Type B pancreatic cell (in vitro differentiated cells): ENCODE results near the gene MYZAP. TPM values are rescaled to one million over a fixed set of nuclear protein-coding genes. Genes with fewer than 3 reads are reported as not detected.
"Not testable (repeated sequence)": the region's sequence is repeated elsewhere in the genome, so short reads cannot be mapped to it uniquely, and the experiment has no call there.

Source experiments
- DNase-seq: peaks from one replicate; pipeline ENCODE4 v3.0.0; 2021; ENCODE audit warnings: mixed read lengths; ENCODE audit not compliant: unreplicated experiment; ENCODE audit errors: extremely low spot score
- H3K27ac Mint-ChIP-seq: 2 replicates; pipeline ENCODE4 v1.8.0; 2021; ENCODE audit warnings: mild to moderate bottlenecking, mixed read lengths
- H3K27me3 Mint-ChIP-seq: 2 replicates; pipeline ENCODE4 v1.8.0; 2021; ENCODE audit warnings: mixed read lengths
- H3K36me3 Mint-ChIP-seq: 2 replicates; pipeline ENCODE4 v1.8.0; 2021; ENCODE audit warnings: mixed read lengths
- H3K4me1 Mint-ChIP-seq: one replicate; pipeline ENCODE4 v1.8.0; 2021; ENCODE audit warnings: mixed read lengths; ENCODE audit not compliant: unreplicated experiment
- H3K4me3 Mint-ChIP-seq: 2 replicates; pipeline ENCODE4 v1.8.0; 2021; ENCODE audit warnings: mild to moderate bottlenecking, mixed read lengths
- H3K9me3 Mint-ChIP-seq: 2 replicates; pipeline ENCODE4 v1.8.0; 2021; ENCODE audit warnings: mixed read lengths
- total RNA-seq: library from RNA; stranded (reverse); gene quantifications from 2 replicates; pipeline ENCODE4 v1.2.1, GENCODE V29; 2021; ENCODE audit warnings: low replicate concordance
- TF ChIP-seq, protein P1 (sequence below): fragments of 200-600 bp; sonication (generic); conservative IDR thresholded peaks from 2 replicates; pipeline ENCODE4 v1.5.0; 2021; ENCODE audit warnings: antibody characterized with exemption, mild to moderate bottlenecking

The MYZAP gene
- total RNA-seq, 1 donor from 2014 or later = 5.7 TPM

DNA sequence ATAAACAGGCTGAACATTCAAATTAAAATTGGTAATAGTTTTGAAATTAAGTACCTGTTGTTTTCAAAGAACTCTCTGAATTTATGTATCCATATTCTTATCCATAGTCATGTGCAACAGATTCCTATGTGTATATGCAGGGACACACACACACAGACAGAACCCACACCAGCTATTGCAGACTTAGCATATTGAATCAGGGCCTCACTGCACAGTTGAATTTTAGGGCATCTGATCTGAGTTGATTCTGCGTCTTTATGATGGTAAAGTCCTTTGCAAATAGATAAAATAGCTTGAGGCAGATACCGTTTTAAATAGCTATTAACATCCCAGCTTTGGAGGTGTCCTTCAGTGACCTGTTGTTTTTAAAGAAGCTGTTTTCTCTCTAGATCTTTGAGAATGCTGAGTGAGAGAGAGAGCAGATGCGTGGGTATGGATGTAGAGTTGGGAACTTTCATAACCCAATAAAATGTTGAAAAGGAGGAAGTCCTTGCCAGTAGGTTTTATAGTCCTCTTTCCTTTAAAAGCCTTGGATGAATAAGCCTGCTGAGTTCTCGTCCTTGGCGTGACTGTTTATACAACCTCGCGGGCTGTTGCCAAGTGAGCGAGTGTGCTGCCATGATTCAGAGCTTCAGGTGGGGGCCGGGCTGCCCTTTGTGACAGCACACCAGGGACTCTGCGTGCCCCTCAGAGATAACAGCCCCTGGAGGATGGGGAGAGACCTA, 18.3 kb downstream of the MYZAP start:
- H3K4me3 Mint-ChIP-seq = no peak overlapping the region
- peak overlapping the region; percentile 81 for H3K27ac Mint-ChIP-seq
- no peak for DNase-seq
- H3K27me3 Mint-ChIP-seq = no peaks in the 10 kb centered on the region
- TF ChIP-seq, protein P1, sequence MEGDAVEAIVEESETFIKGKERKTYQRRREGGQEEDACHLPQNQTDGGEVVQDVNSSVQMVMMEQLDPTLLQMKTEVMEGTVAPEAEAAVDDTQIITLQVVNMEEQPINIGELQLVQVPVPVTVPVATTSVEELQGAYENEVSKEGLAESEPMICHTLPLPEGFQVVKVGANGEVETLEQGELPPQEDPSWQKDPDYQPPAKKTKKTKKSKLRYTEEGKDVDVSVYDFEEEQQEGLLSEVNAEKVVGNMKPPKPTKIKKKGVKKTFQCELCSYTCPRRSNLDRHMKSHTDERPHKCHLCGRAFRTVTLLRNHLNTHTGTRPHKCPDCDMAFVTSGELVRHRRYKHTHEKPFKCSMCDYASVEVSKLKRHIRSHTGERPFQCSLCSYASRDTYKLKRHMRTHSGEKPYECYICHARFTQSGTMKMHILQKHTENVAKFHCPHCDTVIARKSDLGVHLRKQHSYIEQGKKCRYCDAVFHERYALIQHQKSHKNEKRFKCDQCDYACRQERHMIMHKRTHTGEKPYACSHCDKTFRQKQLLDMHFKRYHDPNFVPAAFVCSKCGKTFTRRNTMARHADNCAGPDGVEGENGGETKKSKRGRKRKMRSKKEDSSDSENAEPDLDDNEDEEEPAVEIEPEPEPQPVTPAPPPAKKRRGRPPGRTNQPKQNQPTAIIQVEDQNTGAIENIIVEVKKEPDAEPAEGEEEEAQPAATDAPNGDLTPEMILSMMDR = no peak
- H3K9me3 Mint-ChIP-seq = no peaks in the 10 kb centered on the region
- peaks cover 3% of the 10 kb centered on the region for H3K36me3 Mint-ChIP-seq
- H3K4me1 Mint-ChIP-seq = peaks cover 27% of the 10 kb centered on the region

DNA sequence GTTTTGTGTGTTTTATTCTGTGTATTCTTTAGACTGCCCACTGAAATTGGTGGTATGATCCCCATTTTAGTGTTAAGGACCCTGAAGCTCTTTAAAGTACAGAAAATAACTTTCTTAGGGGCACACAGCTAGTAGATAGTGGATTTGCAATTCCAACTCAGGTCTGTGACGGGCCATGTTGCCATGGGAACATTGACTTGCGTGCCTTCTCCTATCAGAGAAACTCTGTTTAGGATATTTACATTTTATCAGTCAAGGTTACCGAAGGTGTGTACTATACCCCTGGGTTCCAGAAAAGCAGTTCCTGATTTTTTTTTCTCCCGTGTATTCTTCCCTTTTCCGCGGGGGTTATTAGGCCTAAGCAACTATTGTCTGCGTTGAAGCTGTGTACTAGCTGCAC, 19.4 kb downstream of the MYZAP start:
- peak overlapping the region; percentile 81 for H3K27ac Mint-ChIP-seq
- no peaks in the 10 kb centered on the region for H3K27me3 Mint-ChIP-seq
- H3K36me3 Mint-ChIP-seq = peaks cover 3% of the 10 kb centered on the region
- TF ChIP-seq, protein P1 = no peak
- H3K4me1 Mint-ChIP-seq = peaks cover 27% of the 10 kb centered on the region
- H3K4me3 Mint-ChIP-seq = peak overlapping the region; percentile 23
- DNase-seq = no peak
- no peaks in the 10 kb centered on the region for H3K9me3 Mint-ChIP-seq

DNA sequence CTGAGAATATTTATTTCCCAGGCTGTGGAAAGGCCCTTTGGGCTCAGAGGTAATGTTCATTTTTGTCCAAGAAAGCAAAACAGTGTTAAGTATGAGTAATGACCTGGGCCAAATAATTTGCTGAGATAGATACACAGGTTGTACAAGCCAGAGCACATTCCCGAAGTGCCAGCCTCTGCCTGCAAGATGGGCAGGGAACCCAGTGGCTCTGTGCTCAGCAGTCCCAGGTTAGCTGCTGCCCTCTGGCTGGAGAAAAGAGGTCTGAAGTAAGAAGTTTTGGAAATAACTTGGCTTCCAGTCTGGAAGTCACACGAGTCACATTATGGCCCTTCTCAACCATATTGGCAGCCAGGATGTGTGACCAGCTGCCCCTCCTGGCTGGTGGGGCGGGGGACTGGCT, 20.2 kb downstream of the MYZAP start:
- TF ChIP-seq, protein P1 = no peak
- DNase-seq = no peak
- H3K9me3 Mint-ChIP-seq = no peaks in the 10 kb centered on the region
- peaks cover 2% of the 10 kb centered on the region for H3K36me3 Mint-ChIP-seq
- H3K4me1 Mint-ChIP-seq = peaks cover 27% of the 10 kb centered on the region
- H3K27me3 Mint-ChIP-seq = no peaks in the 10 kb centered on the region
- peak overlapping the region; percentile 40 for H3K4me3 Mint-ChIP-seq
- peak overlapping the region; percentile 81 for H3K27ac Mint-ChIP-seq

DNA sequence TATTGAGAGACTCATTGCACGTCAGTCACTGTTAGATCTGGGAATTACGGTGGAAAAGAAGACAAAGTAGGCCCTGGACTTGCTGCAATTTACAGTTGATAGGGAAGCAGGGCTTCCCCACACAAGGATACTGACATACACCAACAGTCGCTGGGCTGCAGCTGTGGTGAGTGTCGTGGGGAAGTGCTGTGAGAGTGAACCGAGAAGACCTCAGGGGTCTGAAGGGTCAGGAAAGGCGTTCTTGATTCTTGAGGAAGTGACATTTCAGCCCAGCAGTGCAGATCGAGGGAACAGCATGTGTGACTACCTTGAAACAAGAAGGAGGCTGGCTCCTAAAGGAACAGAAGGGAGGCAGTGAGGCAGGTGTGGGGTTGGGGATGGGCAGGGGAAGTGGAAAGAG, 22.5 kb downstream of the MYZAP start:
- no peak for DNase-seq
- no peaks in the 10 kb centered on the region for H3K36me3 Mint-ChIP-seq
- peaks cover 27% of the 10 kb centered on the region for H3K4me1 Mint-ChIP-seq
- H3K9me3 Mint-ChIP-seq = no peaks in the 10 kb centered on the region
- no peak overlapping the region for H3K4me3 Mint-ChIP-seq
- H3K27me3 Mint-ChIP-seq = no peaks in the 10 kb centered on the region
- TF ChIP-seq, protein P1 = no peak
- H3K27ac Mint-ChIP-seq = peak overlapping the region; percentile 27

DNA sequence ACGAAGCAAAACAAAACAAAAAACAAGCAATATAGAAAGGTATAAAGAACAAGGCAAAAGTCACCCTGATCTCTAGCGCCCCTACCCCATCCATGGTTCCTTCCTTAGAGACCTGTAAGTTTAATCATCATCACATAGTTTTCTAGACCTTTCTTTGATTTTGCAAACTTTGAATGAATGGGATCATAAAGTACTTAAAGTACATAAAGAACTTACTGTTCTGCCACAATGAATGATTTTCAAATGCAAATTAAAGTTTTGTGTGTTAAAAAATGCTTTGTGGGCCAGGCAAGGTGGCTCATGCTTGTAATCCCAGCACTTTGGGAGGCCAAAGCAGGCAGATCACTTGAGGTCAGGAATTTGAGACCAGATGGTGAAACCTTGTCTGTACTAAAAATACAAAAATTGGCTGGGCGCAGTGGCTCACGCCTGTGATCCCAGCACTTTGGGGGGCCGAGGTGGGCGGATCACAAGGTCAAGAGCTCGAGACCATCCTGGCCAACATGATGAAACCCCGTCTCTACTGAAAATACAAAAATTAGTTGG, 24.3 kb downstream of the MYZAP start:
- DNase-seq, H3K4me3 Mint-ChIP-seq, H3K36me3 Mint-ChIP-seq, H3K27me3 Mint-ChIP-seq, H3K27ac Mint-ChIP-seq, H3K9me3 Mint-ChIP-seq: not testable (repeated sequence)
- peaks cover 15% of the 10 kb centered on the region for H3K4me1 Mint-ChIP-seq

DNA sequence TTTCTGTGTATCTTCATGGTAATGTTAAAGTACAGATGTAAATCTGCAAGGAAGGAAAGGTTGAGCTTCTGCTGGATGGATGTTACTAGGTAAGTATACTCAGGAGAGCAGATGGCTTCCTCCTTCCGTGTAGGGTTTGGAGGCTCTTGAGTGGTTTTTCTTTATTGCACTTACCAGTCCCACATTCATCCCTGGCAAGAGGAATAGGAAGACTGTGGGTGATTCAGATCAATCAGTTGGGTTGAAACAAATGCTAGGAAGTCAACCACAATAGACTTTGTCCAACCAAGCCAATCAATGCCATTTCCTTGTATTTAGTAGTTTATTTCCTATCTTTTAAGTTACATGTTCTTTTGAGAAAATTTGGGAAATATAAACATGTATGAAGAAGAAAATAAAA, 26.6 kb downstream of the MYZAP start:
- no peaks in the 10 kb centered on the region for H3K9me3 Mint-ChIP-seq
- H3K4me3 Mint-ChIP-seq = no peak overlapping the region
- no peaks in the 10 kb centered on the region for H3K36me3 Mint-ChIP-seq
- TF ChIP-seq, protein P1 = no peak
- DNase-seq = no peak
- no peak overlapping the region for H3K27ac Mint-ChIP-seq
- H3K4me1 Mint-ChIP-seq = no peaks in the 10 kb centered on the region
- no peaks in the 10 kb centered on the region for H3K27me3 Mint-ChIP-seq
